Loucy (cell line): Measurements from ENCODE around the gene TTYH2.

Experiments
- H2AFZ ChIP-seq: fragments of 200-600 bp; sonication (generic); 2 replicates; pipeline ENCODE4 v1.6.0; 2016; ENCODE audit warnings: antibody characterized with exemption, mild to moderate bottlenecking, low read length, moderate library complexity
- H3F3A ChIP-seq: fragments of 200-600 bp; 2 replicates; pipeline ENCODE4 v1.6.0; 2016; ENCODE audit warnings: antibody characterized with exemption, low read depth, mild to moderate bottlenecking
- H3K27me3 ChIP-seq: fragments of 200-600 bp; sonication (generic); 2 replicates; pipeline ENCODE4 v1.6.1; 2014; ENCODE audit warnings: low read length, mild to moderate bottlenecking; ENCODE audit not compliant: insufficient read depth, poor library complexity, severe bottlenecking
- H3K36me3 ChIP-seq: fragments of 200-600 bp; sonication (generic); 2 replicates; pipeline ENCODE4 v1.6.1; 2016; ENCODE audit warnings: low read length; ENCODE audit not compliant: insufficient read depth
- H3K4me1 ChIP-seq: fragments of 200-600 bp; sonication (generic); 2 replicates; pipeline ENCODE4 v1.5.1; 2014; ENCODE audit warnings: low read length, mild to moderate bottlenecking; ENCODE audit not compliant: insufficient read depth, poor library complexity, severe bottlenecking
- H3K4me2 ChIP-seq: fragments of 200-600 bp; sonication (generic); 2 replicates; pipeline ENCODE4 v1.6.0; 2014; ENCODE audit warnings: antibody characterized with exemption, low read length, low read depth, mild to moderate bottlenecking; ENCODE audit not compliant: poor library complexity, severe bottlenecking
- H3K4me3 ChIP-seq: fragments of 200-600 bp; sonication (generic); 2 replicates; pipeline ENCODE4 v1.5.1; 2014; ENCODE audit warnings: low read length, mild to moderate bottlenecking, mixed read lengths; ENCODE audit not compliant: poor library complexity, severe bottlenecking
- H3K79me2 ChIP-seq: fragments of 200-600 bp; sonication (generic); 2 replicates; pipeline ENCODE4 v1.6.1; 2014; ENCODE audit warnings: low read length; ENCODE audit not compliant: insufficient read depth
- H3K9ac ChIP-seq: fragments of 200-600 bp; sonication (generic); 2 replicates; pipeline ENCODE4 v1.6.0; 2014; ENCODE audit warnings: mild to moderate bottlenecking, low read depth, low read length, moderate library complexity; ENCODE audit not compliant: poor library complexity, severe bottlenecking
- H3K9me2 ChIP-seq: fragments of 200-600 bp; sonication (generic); replicated peaks from 2 replicates; pipeline ENCODE4 v1.6.1; 2016; ENCODE audit warnings: low read depth, low read length, mixed read lengths
- H3K9me3 ChIP-seq: fragments of 200-600 bp; sonication (generic); 2 replicates; pipeline ENCODE4 v1.6.1; 2014; ENCODE audit warnings: mild to moderate bottlenecking, antibody characterized with exemption, low read length, low read depth; ENCODE audit not compliant: insufficient read depth
- H4K20me1 ChIP-seq: fragments of 200-600 bp; sonication (generic); 2 replicates; pipeline ENCODE4 v1.6.0; 2014; ENCODE audit warnings: antibody characterized with exemption, low read length, mild to moderate bottlenecking; ENCODE audit not compliant: insufficient read depth, poor library complexity, severe bottlenecking
- EZH2phosphoT487 ChIP-seq: fragments of 200-600 bp; IDR thresholded peaks from 2 replicates; pipeline ENCODE4 v1.6.1; 2018; ENCODE audit warnings: antibody characterized with exemption, mild to moderate bottlenecking, moderate library complexity, borderline replicate concordance
- TF ChIP-seq, protein P1 (sequence below): fragments of 200-600 bp; sonication (generic); conservative IDR thresholded peaks from 2 replicates; pipeline ENCODE4 v1.5.1; 2014; ENCODE audit warnings: mild to moderate bottlenecking, antibody characterized with exemption, low read length

TTYH2 gene

DNA sequence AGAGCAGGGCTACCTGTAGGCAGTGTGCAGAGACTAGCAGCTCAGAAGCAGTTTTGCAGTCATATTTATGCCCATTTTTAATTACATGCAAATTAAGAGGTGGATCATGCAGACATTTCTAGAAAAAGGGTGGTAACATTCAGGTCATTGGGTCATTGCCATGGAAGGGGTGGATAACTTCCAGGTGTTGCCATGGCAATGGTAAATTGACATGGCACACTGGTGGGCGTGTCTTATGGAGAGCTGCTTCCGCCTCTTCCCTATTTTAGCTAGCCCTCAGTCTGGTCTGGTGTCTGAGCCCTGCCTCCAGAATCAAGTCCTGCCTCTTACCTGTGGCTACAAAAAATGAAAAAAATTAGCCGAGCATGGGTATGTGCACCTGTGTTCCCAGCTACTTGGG lies 57.9 kb downstream of the TTYH2 start:
- H2AFZ ChIP-seq = no peak overlapping the region
- no peaks in the 10 kb centered on the region for H3K36me3 ChIP-seq
- H4K20me1 ChIP-seq = no peaks in the 10 kb centered on the region
- no peaks in the 10 kb centered on the region for H3K4me1 ChIP-seq
- no peaks in the 10 kb centered on the region for H3K79me2 ChIP-seq
- no peak overlapping the region for H3K9ac ChIP-seq
- no peaks in the 10 kb centered on the region for H3K9me2 ChIP-seq
- H3K4me2 ChIP-seq = no peak overlapping the region
- peaks cover 25% of the 10 kb centered on the region for H3K27me3 ChIP-seq
- no peaks in the 10 kb centered on the region for H3F3A ChIP-seq
- H3K4me3 ChIP-seq = no peak overlapping the region
- H3K9me3 ChIP-seq = no peaks in the 10 kb centered on the region
- no peak for TF ChIP-seq EZH2phosphoT487
- TF ChIP-seq, protein P1, sequence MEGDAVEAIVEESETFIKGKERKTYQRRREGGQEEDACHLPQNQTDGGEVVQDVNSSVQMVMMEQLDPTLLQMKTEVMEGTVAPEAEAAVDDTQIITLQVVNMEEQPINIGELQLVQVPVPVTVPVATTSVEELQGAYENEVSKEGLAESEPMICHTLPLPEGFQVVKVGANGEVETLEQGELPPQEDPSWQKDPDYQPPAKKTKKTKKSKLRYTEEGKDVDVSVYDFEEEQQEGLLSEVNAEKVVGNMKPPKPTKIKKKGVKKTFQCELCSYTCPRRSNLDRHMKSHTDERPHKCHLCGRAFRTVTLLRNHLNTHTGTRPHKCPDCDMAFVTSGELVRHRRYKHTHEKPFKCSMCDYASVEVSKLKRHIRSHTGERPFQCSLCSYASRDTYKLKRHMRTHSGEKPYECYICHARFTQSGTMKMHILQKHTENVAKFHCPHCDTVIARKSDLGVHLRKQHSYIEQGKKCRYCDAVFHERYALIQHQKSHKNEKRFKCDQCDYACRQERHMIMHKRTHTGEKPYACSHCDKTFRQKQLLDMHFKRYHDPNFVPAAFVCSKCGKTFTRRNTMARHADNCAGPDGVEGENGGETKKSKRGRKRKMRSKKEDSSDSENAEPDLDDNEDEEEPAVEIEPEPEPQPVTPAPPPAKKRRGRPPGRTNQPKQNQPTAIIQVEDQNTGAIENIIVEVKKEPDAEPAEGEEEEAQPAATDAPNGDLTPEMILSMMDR = no peak

DNA sequence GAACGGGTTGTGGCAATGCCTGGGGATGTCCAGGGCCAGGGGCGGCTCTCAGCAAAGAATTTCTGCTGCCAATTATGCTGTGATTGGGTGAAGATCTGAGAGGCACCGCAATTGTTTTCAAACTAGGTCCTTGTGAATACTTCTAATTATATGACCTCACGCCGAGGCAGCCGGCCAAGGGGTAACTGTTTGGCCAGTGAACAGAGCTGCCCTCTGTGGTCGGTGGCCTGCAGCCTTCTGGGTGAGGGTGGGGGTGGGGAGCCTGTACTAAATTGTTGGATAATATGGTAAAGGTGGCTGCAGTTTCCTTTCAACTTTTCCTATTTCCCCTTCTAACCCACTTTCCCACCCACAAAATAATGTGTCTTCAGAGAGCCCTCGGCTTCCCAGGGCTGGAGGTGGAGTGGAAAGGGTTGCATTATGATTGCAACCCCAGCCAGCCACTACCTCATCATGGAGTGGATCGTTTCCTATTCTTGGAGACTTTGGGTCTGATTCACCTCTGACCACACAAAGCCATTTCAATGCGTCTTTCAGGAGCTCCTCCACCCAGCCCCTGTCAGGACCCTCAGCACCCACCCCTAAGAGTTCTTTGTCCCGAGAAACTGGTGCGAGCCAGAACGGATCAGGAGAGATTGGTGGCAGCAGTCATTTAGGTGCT lies 58.7 kb downstream of the TTYH2 start:
- Histone ChIP-seq H3K9ac (no peak overlapping the region), H3K9me2 (no peaks in the 10 kb centered on the region), H3K4me3 (no peak overlapping the region), H3K4me2 (no peak overlapping the region), H3K4me1 (no peaks in the 10 kb centered on the region), H3K79me2 (no peaks in the 10 kb centered on the region), H3K9me3 (no peaks in the 10 kb centered on the region), H4K20me1 (no peaks in the 10 kb centered on the region), H3K36me3 (no peaks in the 10 kb centered on the region), H3F3A (no peaks in the 10 kb centered on the region), H3K27me3 (peaks cover 32% of the 10 kb centered on the region), H2AFZ (no peak overlapping the region)
- no peak for TF ChIP-seq EZH2phosphoT487
- TF ChIP-seq, protein P1 = no peak

DNA sequence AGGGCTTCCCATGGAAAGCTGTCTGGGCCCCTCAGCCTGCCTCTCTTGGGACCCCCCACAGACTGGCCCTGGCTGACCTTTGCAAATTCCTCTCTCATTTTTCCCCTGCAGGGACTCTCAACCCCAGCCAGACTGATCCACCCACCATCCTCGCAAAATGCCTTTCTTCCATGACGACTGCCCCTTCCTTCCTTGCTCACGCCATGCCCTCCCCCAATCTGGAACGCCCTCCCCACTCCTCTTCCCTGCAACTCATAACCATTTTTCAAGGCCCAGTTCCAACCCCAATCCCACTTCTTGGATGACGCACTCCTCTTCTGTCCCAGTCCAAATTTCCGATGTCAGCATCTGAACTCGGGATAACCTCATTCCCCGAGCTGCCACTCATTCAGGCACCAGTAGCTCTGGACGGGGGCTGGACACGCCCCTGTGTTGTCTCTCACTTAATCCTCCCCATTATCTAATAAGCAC lies 59.4 kb downstream of the TTYH2 start:
- Histone ChIP-seq H3K36me3 (no peaks in the 10 kb centered on the region), H3K4me3 (no peak overlapping the region), H3K9me2 (no peaks in the 10 kb centered on the region), H3F3A (no peaks in the 10 kb centered on the region), H3K79me2 (no peaks in the 10 kb centered on the region), H3K4me2 (no peak overlapping the region), H3K9me3 (no peaks in the 10 kb centered on the region), H4K20me1 (no peaks in the 10 kb centered on the region), H3K27me3 (peaks cover 39% of the 10 kb centered on the region), H3K4me1 (no peaks in the 10 kb centered on the region), H3K9ac (no peak overlapping the region), H2AFZ (no peak overlapping the region)
- no peak for TF ChIP-seq EZH2phosphoT487
- TF ChIP-seq, protein P1 = no peak
